K562 (cell line): ENCODE results near the gene CPLX4. TPM values are rescaled to one million over a fixed set of nuclear protein-coding genes. Genes with fewer than 3 reads are reported as not detected.

Experiments
- EP300 ChIP-seq: IDR thresholded peaks from 2 replicates; pipeline ENCODE4 v1.6.1; 2012; ENCODE audit warnings: low read length, improper control_type of control experiment
- HDAC6 ChIP-seq: IDR thresholded peaks from 2 replicates; pipeline ENCODE4 v1.6.1; 2012; ENCODE audit warnings: low read depth, mild to moderate bottlenecking, control low read depth, inconsistent platforms, low read length, moderate library complexity
- HEY1 ChIP-seq: fragments of 250-450 bp; sonication (Bioruptor Pico); IDR thresholded peaks from 2 replicates; pipeline ENCODE4 v1.5.0; 2020; ENCODE audit warnings: mild to moderate bottlenecking, moderate library complexity, borderline replicate concordance
- PTTG1 ChIP-seq: fragments of 450-650 bp; IDR thresholded peaks from 2 replicates; pipeline ENCODE4 v1.6.1; 2016; ENCODE audit warnings: low read depth, mild to moderate bottlenecking, missing genetic modification characterization, missing compliant biosample characterization
- RAD21 ChIP-seq, 2 experiments: fragments of 250-450 bp in 1 of 2; fragments of 450-650 bp in 1 of 2; sonication (Bioruptor Pico) in 1 of 2; formaldehyde crosslinking in 1 of 2; IDR thresholded peaks in 1 of 2; conservative IDR thresholded peaks in 1 of 2; 2 replicates each; pipeline versions ENCODE4 v1.4.0 to v1.8.0; 2020 to 2022; ENCODE audit warnings: mild to moderate bottlenecking in 2 of 2, moderate library complexity in 1 of 2
- TOE1 ChIP-seq, 2 experiments: fragments of 450-650 bp in 1 of 2; sonication (generic) in 1 of 2; formaldehyde crosslinking in 1 of 2; IDR thresholded peaks; 2 replicates each; pipeline versions ENCODE4 v1.7.1 to v1.8.0; 2016 to 2022; ENCODE audit warnings: borderline replicate concordance in 2 of 2, mild to moderate bottlenecking in 2 of 2, antibody characterized with exemption in 1 of 2, inconsistent platforms in 1 of 2, low read depth in 1 of 2, missing genetic modification reagents in 1 of 2, moderate library complexity in 1 of 2
- polyA plus RNA-seq, 8 experiments: library from polyadenylated mRNA; depleted of rRNA in 4 of 8; stranded (reverse) in 5 of 8; unstranded in 3 of 8; fragments of >200 nt; fragmentation: Nextera tagmentation in 2 of 8; fragmentation: Illumina TruSeq in 1 of 8; extraction: Ambion mirVana in 2 of 8; extraction: Trizol in 1 of 8; gene quantifications; 2 replicates each; pipeline versions ENCODE4 v1.2.1 to v1.2.3, GENCODE V29; 2011 to 2014; ENCODE audit warnings: inconsistent platforms in 1 of 8, missing spikeins in 1 of 8
- total RNA-seq, 7 experiments: library from RNA; depleted of rRNA in 6 of 7; stranded (reverse); fragments of >200 nt in 6 of 7; fragmentation: Illumina TruSeq in 2 of 7; extraction: Trizol in 2 of 7; gene quantifications; 2 replicates each; pipeline versions ENCODE4 v1.2.1 to v1.2.3, GENCODE V29; 2011 to 2021; ENCODE audit warnings: low replicate concordance in 1 of 7
- TF ChIP-seq, protein P1 (sequence below), 2 experiments: fragments of 450-650 bp; IDR thresholded peaks; 2 replicates each; pipeline ENCODE4 v1.6.1; 2016; ENCODE audit warnings: mild to moderate bottlenecking in 2 of 2, borderline replicate concordance in 1 of 2, low read depth in 1 of 2, moderate library complexity in 1 of 2
- TF ChIP-seq, protein P2 (sequence below): fragments of 250-450 bp; sonication (Bioruptor Pico); IDR thresholded peaks from 2 replicates; pipeline ENCODE4 v1.4.0; 2020; ENCODE audit warnings: borderline replicate concordance
- TF ChIP-seq, protein P3 (sequence below): sonication (generic); formaldehyde crosslinking; IDR thresholded peaks from 2 replicates; pipeline ENCODE4 v1.8.0; 2022; ENCODE audit warnings: missing genetic modification reagents, mild to moderate bottlenecking, moderate library complexity, borderline replicate concordance

CPLX4 gene
- total and polyA plus RNA-seq, 9 of the 15 experiments (the other 6 are each of a cell fraction or from before 2014, with no cell fraction given): not detected

DNA sequence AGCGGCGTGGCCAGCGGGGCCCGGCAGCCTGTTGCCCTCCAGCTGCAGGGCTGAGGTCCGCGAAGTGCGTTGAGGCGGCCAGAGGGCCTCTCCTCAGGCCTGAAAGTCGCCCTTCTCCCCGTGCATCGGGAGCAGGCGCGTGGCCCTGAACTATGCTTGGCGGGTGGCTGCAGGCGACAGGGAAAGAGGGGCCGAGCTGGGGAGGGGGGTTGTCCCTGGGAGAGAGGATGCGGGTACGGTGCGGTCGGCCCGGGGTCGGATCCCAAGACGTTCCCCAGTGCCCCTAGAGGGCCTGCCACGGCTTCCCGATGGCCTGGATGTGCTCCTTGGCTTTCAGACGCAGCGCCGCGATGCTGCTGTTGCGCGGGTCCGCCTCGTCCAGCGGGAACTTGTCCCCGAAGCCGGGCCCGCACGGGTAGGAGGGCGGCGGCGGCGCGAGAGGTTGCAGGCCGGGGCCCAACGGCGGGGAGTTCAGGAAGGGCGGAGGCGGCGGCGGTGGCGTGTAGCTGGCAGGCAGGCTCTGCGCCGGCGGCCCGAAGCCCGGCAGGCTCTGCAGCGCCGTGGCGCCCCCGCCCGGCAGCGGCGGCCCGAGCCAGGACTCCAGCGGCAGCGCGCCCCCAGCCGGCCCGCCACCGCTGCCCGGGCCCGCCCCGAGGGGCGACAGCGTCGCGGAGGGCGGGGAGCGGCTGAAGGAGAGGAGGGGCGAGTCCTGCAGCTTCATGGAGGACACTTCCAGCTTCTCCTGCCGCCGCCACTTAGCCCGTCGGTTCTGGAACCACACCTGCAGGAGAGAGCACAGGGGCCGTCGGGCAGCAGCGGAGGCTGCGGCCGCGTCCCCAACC lies 49.5 kb downstream of the CPLX4 start (continued):
- TF ChIP-seq, protein P1, sequence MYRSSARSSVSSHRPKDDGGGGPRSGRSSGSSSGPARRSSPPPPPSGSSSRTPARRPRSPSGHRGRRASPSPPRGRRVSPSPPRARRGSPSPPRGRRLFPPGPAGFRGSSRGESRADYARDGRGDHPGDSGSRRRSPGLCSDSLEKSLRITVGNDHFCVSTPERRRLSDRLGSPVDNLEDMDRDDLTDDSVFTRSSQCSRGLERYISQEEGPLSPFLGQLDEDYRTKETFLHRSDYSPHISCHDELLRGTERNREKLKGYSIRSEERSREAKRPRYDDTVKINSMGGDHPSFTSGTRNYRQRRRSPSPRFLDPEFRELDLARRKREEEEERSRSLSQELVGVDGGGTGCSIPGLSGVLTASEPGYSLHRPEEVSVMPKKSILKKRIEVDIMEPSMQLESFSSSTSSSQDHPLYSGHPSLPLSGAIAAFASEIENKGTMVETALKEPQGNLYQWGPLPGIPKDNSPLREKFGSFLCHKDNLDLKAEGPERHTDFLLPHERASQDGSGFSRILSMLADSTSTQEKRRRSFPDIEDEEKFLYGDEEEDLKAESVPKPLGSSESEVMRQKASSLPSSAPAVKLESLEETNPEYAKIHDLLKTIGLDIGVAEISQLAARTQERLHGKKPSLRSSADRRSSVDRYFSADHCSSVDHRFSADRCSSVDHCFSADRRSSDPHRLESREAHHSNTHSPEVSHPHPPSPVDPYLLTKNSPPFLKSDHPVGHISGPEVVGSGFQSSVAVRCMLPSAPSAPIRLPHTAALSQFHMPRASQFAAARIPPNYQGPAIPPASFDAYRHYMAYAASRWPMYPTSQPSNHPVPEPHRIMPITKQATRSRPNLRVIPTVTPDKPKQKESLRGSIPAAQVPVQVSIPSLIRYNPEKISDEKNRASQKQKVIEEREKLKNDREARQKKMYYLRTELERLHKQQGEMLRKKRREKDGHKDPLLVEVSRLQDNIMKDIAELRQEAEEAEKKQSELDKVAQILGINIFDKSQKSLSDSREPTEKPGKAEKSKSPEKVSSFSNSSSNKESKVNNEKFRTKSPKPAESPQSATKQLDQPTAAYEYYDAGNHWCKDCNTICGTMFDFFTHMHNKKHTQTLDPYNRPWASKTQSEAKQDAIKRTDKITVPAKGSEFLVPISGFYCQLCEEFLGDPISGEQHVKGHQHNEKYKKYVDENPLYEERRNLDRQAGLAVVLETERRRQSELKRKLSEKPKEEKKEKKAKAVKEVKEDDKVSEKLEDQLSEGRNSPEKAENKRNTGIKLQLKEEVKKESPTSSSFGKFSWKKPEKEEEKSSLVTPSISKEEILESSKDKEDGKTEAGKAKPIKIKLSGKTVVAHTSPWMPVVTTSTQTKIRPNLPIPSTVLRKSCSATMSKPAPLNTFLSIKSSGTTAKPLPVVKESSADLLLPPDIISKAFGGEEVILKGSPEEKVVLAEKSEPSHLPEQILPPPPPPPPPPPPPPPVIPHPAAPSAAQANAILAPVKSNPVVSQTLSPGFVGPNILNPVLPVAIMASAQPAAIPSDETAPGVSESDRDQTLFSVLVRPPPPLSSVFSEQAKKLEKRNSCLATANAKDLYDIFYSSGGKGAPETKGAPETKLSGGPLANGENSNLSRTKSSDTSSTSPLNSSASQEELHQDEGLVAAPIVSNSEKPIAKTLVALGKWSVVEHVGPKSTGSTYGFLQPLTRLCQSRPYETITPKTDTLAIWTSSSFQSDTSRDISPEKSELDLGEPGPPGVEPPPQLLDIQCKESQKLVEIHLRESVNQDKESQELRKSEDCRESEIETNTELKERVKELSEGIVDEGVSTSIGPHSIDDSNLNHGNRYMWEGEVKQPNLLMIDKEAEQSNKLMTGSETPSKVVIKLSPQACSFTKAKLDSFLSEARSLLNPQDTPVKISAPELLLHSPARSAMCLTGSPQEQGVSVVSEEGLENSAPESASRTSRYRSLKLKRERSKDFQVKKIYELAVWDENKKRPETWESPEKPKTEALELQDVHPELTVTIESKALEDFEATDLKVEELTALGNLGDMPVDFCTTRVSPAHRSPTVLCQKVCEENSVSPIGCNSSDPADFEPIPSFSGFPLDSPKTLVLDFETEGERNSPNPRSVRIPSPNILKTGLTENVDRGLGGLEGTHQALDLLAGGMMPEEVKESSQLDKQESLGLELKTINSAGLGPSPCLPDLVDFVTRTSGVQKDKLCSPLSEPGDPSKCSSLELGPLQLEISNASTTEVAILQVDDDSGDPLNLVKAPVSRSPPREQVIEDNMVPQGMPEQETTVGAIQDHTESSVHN (IDR thresholded peaks at IDR 0.05; ENCODE audit: borderline replicate concordance in 1 of 2, low read depth in 1 of 2): no peak
- peak in 1 of 2 experiments; percentile 36; a peak in 2 of 4 replicates for TF ChIP-seq RAD21 (CRISPR knock-in tag; conservative IDR thresholded peaks at IDR 0.05 in 1 of 2, IDR thresholded peaks at IDR 0.05 in 1 of 2)
- TF ChIP-seq HEY1: no peak
- TF ChIP-seq, protein P2, sequence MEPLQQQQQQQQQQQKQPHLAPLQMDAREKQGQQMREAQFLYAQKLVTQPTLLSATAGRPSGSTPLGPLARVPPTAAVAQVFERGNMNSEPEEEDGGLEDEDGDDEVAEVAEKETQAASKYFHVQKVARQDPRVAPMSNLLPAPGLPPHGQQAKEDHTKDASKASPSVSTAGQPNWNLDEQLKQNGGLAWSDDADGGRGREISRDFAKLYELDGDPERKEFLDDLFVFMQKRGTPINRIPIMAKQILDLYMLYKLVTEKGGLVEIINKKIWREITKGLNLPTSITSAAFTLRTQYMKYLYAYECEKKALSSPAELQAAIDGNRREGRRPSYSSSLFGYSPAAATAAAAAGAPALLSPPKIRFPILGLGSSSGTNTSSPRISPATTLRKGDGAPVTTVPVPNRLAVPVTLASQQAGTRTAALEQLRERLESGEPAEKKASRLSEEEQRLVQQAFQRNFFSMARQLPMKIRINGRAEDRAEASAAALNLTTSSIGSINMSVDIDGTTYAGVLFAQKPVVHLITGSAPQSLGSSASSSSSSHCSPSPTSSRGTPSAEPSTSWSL (CRISPR knock-in tag): no peak
- no peak for TF ChIP-seq PTTG1 (tag)
- TF ChIP-seq HDAC6: no peak
- no peak for TF ChIP-seq EP300
- TF ChIP-seq TOE1 (IDR thresholded peaks at IDR 0.05; ENCODE audit: borderline replicate concordance): no peak
- TF ChIP-seq TOE1 (CRISPR knock-in tag; IDR thresholded peaks at IDR 0.05; ENCODE audit: borderline replicate concordance, low read depth): no peak
- TF ChIP-seq, protein P3, sequence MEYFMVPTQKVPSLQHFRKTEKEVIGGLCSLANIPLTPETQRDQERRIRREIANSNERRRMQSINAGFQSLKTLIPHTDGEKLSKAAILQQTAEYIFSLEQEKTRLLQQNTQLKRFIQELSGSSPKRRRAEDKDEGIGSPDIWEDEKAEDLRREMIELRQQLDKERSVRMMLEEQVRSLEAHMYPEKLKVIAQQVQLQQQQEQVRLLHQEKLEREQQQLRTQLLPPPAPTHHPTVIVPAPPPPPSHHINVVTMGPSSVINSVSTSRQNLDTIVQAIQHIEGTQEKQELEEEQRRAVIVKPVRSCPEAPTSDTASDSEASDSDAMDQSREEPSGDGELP (CRISPR knock-in tag): no peak
